GM19395 (cell line): Measurements from ENCODE around the gene RAB12.
A peak's percentile ranks its signal among the peaks of the same experiment; 100 is the strongest.
"Not testable (repeated sequence)": the region's sequence is repeated elsewhere in the genome, so short reads cannot be mapped to it uniquely, and the experiment has no call there.

ENCODE experiments used
- ATAC-seq: cut with Tn5 transposase; IDR thresholded peaks from one replicate; pipeline ENCODE4 v1.9.1; 2021; ENCODE audit warnings: mild to moderate bottlenecking, moderate library complexity; ENCODE audit not compliant: unreplicated experiment

RAB12 gene

GRCh38 chr18:8611916-8612576 lies 2.8 kb downstream of the RAB12 start:
- ATAC-seq: no peak

GRCh38 chr18:8614875-8615274 lies 5.6 kb downstream of the RAB12 start:
- ATAC-seq: no peak

- no peak for ATAC-seq
Measured at GRCh38 chr18:8615397-8616027, 6.3 kb downstream of the RAB12 start.

- ATAC-seq: no peak
Measured at GRCh38 chr18:8616028-8616401, 6.8 kb downstream of the RAB12 start.

GRCh38 chr18:8617907-8618306 lies 8.7 kb downstream of the RAB12 start:
- no peak for ATAC-seq

GRCh38 chr18:8619041-8619440 lies 9.8 kb downstream of the RAB12 start:
- no peak for ATAC-seq

- no peak for ATAC-seq
Measured at GRCh38 chr18:8619835-8620577, 10.8 kb downstream of the RAB12 start.

- ATAC-seq: no peak
Measured at GRCh38 chr18:8620845-8621244, 11.6 kb downstream of the RAB12 start.

- ATAC-seq: not testable (repeated sequence)
Measured at GRCh38 chr18:8622625-8623024, 13.4 kb downstream of the RAB12 start.

GRCh38 chr18:8623549-8624106 lies 14.4 kb downstream of the RAB12 start:
- peak; percentile 81 for ATAC-seq

GRCh38 chr18:8625461-8626092 lies 16.3 kb downstream of the RAB12 start:
- no peak for ATAC-seq

GRCh38 chr18:8626414-8627106 lies 17.3 kb downstream of the RAB12 start:
- ATAC-seq: no peak

GRCh38 chr18:8627107-8627472 lies 17.9 kb downstream of the RAB12 start:
- no peak for ATAC-seq

- ATAC-seq: no peak
Measured at GRCh38 chr18:8627540-8627939, 18.3 kb downstream of the RAB12 start.

GRCh38 chr18:8629602-8630001 lies 20.4 kb downstream of the RAB12 start:
- no peak for ATAC-seq

GRCh38 chr18:8630546-8630945 lies 21.3 kb downstream of the RAB12 start:
- no peak for ATAC-seq

GRCh38 chr18:8631265-8631664 lies 22.0 kb downstream of the RAB12 start:
- no peak for ATAC-seq

- ATAC-seq: no peak
Measured at GRCh38 chr18:8632386-8632785, 23.1 kb downstream of the RAB12 start.

GRCh38 chr18:8634508-8634907 lies 25.3 kb downstream of the RAB12 start:
- ATAC-seq: no peak

GRCh38 chr18:8635087-8635486 lies 25.9 kb downstream of the RAB12 start:
- ATAC-seq: no peak

- ATAC-seq: no peak
Measured at GRCh38 chr18:8639762-8640161, 30.5 kb downstream of the RAB12 start.
